ENCODE data around the gene MYOC.
"Not testable (repeated sequence)": the region's sequence is repeated elsewhere in the genome, so short reads cannot be mapped to it uniquely, and the experiment has no call there.

MYOC gene

GRCh38 chr1:171623651-171624331 is 28.7 kb downstream of the MYOC start:
- Mint-ChIP-seq H3K27me3 (ENCODE audit: low read depth, poor library complexity) (peaks cover 8% of the 10 kb centered on the region), H3K27ac (no peak overlapping the region), H3K4me1 (peaks cover 25% of the 10 kb centered on the region), H3K36me3 (ENCODE audit: low read depth) (no peaks in the 10 kb centered on the region), H3K4me3 (no peak overlapping the region), H3K9me3 (no peaks in the 10 kb centered on the region)
- no peak for DNase-seq
- TF ChIP-seq CTCF (IDR thresholded peaks at IDR 0.05): no peak

- Mint-ChIP-seq H3K27me3 (ENCODE audit: low read depth, poor library complexity) (no peaks in the 10 kb centered on the region), H3K4me3 (no peak within 1 kb of the TSS), H3K27ac (peak within 1 kb of the TSS; percentile 95), H3K4me1 (peaks cover 25% of the 10 kb centered on the region), H3K9me3 (no peaks in the 10 kb centered on the region), H3K36me3 (ENCODE audit: low read depth) (no peaks in the 10 kb centered on the region)
- no peak for DNase-seq
- TF ChIP-seq CTCF (IDR thresholded peaks at IDR 0.05): no peak
These were observed 30.4 kb downstream of the MYOC start, which contains the start of gene MYOCOS for GRCh38 chr1:171622152-171622462. MYOCOS (plus strand) TSS chr1:171622243; CDS start chr1:171623884, 1,641 bp downstream.

- H3K27ac Mint-ChIP-seq: no peak overlapping the region
- no peak for TF ChIP-seq CTCF (IDR thresholded peaks at IDR 0.05)
- H3K4me1 Mint-ChIP-seq: peaks cover 9% of the 10 kb centered on the region
- no peak for DNase-seq
- no peaks in the 10 kb centered on the region for H3K9me3 Mint-ChIP-seq
- H3K36me3 Mint-ChIP-seq (ENCODE audit: low read depth): no peaks in the 10 kb centered on the region
- H3K27me3 Mint-ChIP-seq (ENCODE audit: low read depth, poor library complexity): no peaks in the 10 kb centered on the region
- no peak overlapping the region for H3K4me3 Mint-ChIP-seq
These were observed 35.9 kb downstream of the MYOC start for GRCh38 chr1:171616586-171616985.

GRCh38 chr1:171615122-171615906 is 37.2 kb downstream of the MYOC start:
- DNase-seq; H3K4me3 Mint-ChIP-seq; H3K36me3 Mint-ChIP-seq (ENCODE audit: low read depth); H3K4me1 Mint-ChIP-seq; H3K27me3 Mint-ChIP-seq (ENCODE audit: low read depth, poor library complexity); H3K9me3 Mint-ChIP-seq: not testable (repeated sequence)
- peak overlapping the region; percentile 3 for H3K27ac Mint-ChIP-seq

GRCh38 chr1:171613282-171613681 is 39.2 kb downstream of the MYOC start:
- H3K9me3 Mint-ChIP-seq: no peaks in the 10 kb centered on the region
- H3K27me3 Mint-ChIP-seq (ENCODE audit: low read depth, poor library complexity): no peaks in the 10 kb centered on the region
- H3K27ac Mint-ChIP-seq: no peak overlapping the region
- peaks cover 9% of the 10 kb centered on the region for H3K4me1 Mint-ChIP-seq
- no peak for DNase-seq
- no peak overlapping the region for H3K4me3 Mint-ChIP-seq
- no peaks in the 10 kb centered on the region for H3K36me3 Mint-ChIP-seq (ENCODE audit: low read depth)
- TF ChIP-seq CTCF (IDR thresholded peaks at IDR 0.05): no peak

- Mint-ChIP-seq H3K4me3 (no peak overlapping the region), H3K27me3 (ENCODE audit: low read depth, poor library complexity) (peaks cover 3% of the 10 kb centered on the region), H3K36me3 (ENCODE audit: low read depth) (no peaks in the 10 kb centered on the region), H3K27ac (no peak overlapping the region), H3K9me3 (no peaks in the 10 kb centered on the region), H3K4me1 (peaks cover 14% of the 10 kb centered on the region)
- TF ChIP-seq CTCF (IDR thresholded peaks at IDR 0.05): no peak
- DNase-seq: no peak
These were observed 41.2 kb downstream of the MYOC start for GRCh38 chr1:171611306-171611705.

All from nephron progenitor cell (in vitro differentiated cells).